Measurements from ENCODE around the gene LIN7C.

- no peak for TF ChIP-seq CTCF (IDR thresholded peaks at IDR 0.05)
- no peak for TF ChIP-seq POLR2AphosphoS5 (IDR thresholded peaks at IDR 0.05)
- TF ChIP-seq EP300 (IDR thresholded peaks at IDR 0.05), result no peak
Measured at GRCh38 chr11:27468995-27469695, 37.4 kb downstream of the LIN7C start.
